Stimulated activated CD8-positive, alpha-beta memory T cell treated with anti-CD3 and anti-CD28 coated beads, Interleukin-4, amount 100 ng/mL, for 4 hours (primary cell): Measurements from ENCODE around the gene ZNF883.

ENCODE experiments used
- DNase-seq, 2 donors: peaks; one replicate each; pipeline ENCODE4 v3.0.0-alpha.2; 2020; ENCODE audit warnings: low read depth in 2 of 2, low spot score in 1 of 2

The ZNF883 gene

DNA sequence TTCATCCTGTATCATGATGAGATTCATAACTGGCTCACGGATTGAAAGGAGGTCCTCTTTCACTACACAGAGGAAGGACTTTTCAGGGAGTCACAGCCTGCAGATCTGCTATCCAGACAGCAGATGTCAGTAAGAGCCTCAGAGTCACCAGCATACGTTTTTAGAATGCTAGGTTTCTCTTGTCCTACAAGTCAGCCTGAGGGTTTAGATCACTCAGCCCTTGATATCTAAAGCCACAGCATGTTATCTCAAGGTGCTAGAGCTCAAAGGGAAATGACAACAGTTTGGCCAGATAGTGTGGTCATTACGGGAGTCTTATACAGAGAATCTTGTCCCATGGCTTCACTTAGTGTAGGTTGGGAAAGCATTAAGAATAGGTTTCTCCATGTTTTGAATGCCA lies 90.4 kb downstream of the ZNF883 start:
- DNase-seq: no peak

DNA sequence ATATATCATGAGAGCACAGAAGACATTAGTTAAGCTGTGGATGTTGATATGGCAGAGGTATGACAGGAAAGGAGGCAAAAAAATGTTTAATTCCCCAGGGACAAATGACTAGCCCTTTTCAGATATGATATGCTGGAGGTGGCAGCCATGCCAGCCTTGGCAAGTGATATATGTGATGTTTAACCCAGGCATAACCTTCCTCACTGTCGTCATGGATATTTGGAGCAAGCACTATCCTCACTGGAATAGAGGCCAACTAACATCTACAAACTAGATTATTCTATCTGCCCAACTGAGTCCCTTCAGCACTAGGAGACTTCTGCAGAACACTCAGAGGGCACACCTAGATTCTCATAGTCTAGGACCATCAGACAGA lies 94.0 kb downstream of the ZNF883 start:
- no peak for DNase-seq

- no peak for DNase-seq
Observed at GRCh38 chr9:112917047-112917986, 94.7 kb downstream of the ZNF883 start.

DNA sequence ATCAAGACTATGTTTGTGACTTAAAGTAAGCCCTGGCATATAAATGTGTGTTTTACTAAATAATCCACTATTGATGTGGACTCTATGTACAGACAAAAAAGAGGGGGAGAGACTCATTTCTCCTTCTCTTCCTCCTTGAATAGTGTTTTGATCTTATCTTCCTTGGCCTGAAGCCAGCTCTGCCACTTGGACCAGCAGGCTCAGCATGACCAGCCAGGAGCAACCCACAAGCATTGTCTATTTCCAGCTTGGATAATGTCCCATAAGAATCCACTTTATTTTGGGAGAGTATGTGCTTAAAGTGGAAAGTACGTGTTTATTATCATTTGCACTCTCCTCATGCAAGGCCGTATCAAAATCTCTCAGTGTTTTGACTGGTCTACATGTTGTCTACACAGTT lies 97.5 kb downstream of the ZNF883 start:
- no peak for DNase-seq

- DNase-seq: no peak
Observed at GRCh38 chr9:112913326-112913725, 98.7 kb downstream of the ZNF883 start.

- no peak for DNase-seq
Observed at GRCh38 chr9:112912636-112913035, 99.4 kb downstream of the ZNF883 start.

DNA sequence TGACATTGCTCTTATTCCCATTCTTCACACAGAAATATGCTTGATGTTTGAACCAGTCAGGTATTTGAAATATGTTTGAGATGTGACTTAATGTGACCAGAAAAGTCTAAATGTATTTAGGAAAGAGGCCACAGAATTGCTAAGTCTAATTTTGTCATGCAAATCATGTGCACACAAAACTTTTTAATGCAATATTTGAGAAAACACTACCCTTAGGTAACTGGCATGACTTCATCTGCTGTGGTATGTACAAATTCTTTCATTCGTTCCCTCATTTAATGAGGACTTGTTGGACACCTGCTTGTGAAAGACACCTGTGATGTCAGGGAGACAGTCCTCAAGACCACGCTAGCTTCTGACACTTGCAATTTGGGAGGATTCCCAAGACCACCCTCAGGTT lies 100.3 kb downstream of the ZNF883 start:
- no peak for DNase-seq
